HUES6 (cell line): ENCODE results near the gene CCDC107.

ENCODE experiments used
- H3K27ac ChIP-seq: 2 replicates; pipeline ENCODE4 v1.7.0; 2013; ENCODE audit warnings: low read depth, mild to moderate bottlenecking, low read length, inconsistent platforms
- H3K27me3 ChIP-seq: 2 replicates; pipeline ENCODE4 v1.6.1; 2013; ENCODE audit warnings: low read length; ENCODE audit not compliant: control insufficient read depth, insufficient read depth
- H3K36me3 ChIP-seq: 2 replicates; pipeline ENCODE4 v1.6.1; 2013; ENCODE audit warnings: low read length; ENCODE audit not compliant: control insufficient read depth, insufficient read depth
- H3K4me1 ChIP-seq: 2 replicates; pipeline ENCODE4 v1.6.1; 2013; ENCODE audit warnings: low read length; ENCODE audit not compliant: control insufficient read depth, insufficient read depth
- H3K4me3 ChIP-seq: 2 replicates; pipeline ENCODE4 v1.5.1; 2013; ENCODE audit warnings: low read depth, low read length
- H3K9ac ChIP-seq: one replicate; pipeline ENCODE4 v1.6.1; 2013; ENCODE audit warnings: mild to moderate bottlenecking, low read length
- H3K9me3 ChIP-seq: 2 replicates; pipeline ENCODE4 v1.6.1; 2013; ENCODE audit warnings: low read depth, low read length; ENCODE audit not compliant: control insufficient read depth, insufficient read depth

Gene CCDC107

GRCh38 chr9:35687306-35687705 is 29.2 kb downstream of the CCDC107 start:
- H3K36me3 ChIP-seq, result peaks cover 63% of the 10 kb centered on the region
- no peak overlapping the region for H3K4me3 ChIP-seq
- peaks cover 15% of the 10 kb centered on the region; the same call in 1 of the 2 replicates for H3K4me1 ChIP-seq
- no peaks in the 10 kb centered on the region for H3K9me3 ChIP-seq
- no peak overlapping the region for H3K9ac ChIP-seq
- H3K27me3 ChIP-seq, result no peaks in the 10 kb centered on the region
- no peak overlapping the region for H3K27ac ChIP-seq

GRCh38 chr9:35687972-35688557 is 30.0 kb downstream of the CCDC107 start:
- H3K4me3 ChIP-seq, result peak overlapping the region; percentile 91
- H3K27me3 ChIP-seq, result no peaks in the 10 kb centered on the region
- H3K4me1 ChIP-seq, result peaks cover 15% of the 10 kb centered on the region; the same call in 1 of the 2 replicates
- no peaks in the 10 kb centered on the region for H3K9me3 ChIP-seq
- peaks cover 56% of the 10 kb centered on the region for H3K36me3 ChIP-seq
- peak overlapping the region; percentile 88 for H3K9ac ChIP-seq
- H3K27ac ChIP-seq, result no peak overlapping the region

DNA sequence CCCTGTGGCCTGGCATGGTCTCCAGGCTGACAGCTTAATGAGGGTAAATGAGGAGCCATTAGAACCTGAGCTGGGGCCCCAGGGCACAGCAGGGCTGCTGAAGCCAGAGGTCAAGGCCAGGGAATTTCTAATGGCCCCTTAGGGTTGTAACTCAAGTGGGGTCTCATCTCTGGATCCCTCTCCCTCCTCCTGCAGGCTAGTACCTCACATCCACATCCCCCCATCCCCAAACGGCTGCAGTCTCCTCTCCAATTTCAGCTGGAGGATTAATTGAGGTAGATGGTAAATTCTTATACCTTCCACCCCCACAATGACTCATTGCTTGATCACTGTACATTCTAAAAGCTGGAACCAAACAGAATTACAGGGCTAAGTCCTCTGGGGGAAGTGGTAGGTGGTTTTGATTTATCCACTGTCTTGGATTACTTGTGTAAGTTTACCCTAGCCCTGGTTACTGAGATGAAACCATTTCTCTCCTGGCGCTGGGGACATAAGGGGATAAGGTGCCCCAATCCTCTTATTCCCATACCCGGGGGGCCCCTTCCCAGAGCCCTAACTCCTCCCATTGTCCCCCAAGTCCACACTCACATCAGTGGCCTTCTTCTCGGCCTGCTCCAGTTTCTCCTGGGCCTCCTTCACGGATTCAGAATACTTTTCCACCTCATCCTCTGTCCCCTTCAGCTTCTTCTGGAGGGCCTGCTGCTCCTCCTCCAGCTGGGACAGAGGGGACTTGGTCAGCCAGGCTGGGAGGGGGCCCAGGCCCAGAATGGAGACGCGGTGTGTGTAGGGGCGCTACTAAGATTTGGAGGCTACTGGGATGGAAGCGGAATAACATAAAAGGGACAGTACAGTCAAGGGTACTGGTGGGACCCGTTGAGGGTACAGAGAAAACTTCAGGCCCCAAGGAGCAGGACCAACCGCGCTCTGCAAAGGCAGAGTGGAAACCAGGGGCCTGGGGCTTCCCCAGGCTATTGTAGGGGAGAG is 30.8 kb downstream of the CCDC107 start:
- Histone ChIP-seq H3K36me3 (peaks cover 48% of the 10 kb centered on the region), H3K27ac (peak overlapping the region; percentile 78), H3K4me3 (peak overlapping the region; percentile 91), H3K27me3 (no peaks in the 10 kb centered on the region), H3K4me1 (peaks cover 15% of the 10 kb centered on the region; the same call in 1 of the 2 replicates), H3K9ac (peak overlapping the region; percentile 88), H3K9me3 (no peaks in the 10 kb centered on the region)

- peaks cover 39% of the 10 kb centered on the region for H3K36me3 ChIP-seq
- peak within 1 kb of the TSS; percentile 91 for H3K4me3 ChIP-seq
- peak within 1 kb of the TSS; percentile 88 for H3K9ac ChIP-seq
- H3K27ac ChIP-seq, result peak within 1 kb of the TSS; percentile 85
- no peaks in the 10 kb centered on the region for H3K9me3 ChIP-seq
- H3K27me3 ChIP-seq, result no peaks in the 10 kb centered on the region
- peaks cover 15% of the 10 kb centered on the region; the same call in 1 of the 2 replicates for H3K4me1 ChIP-seq
Measured at GRCh38 chr9:35689542-35690293, 31.6 kb downstream of the CCDC107 start, which contains the start of gene TPM2. TPM2 (minus strand) TSS chr9:35689925; CDS start chr9:35689817, 108 bp downstream.

GRCh38 chr9:35690294-35690613 is 32.2 kb downstream of the CCDC107 start:
- H3K9ac ChIP-seq, result peak overlapping the region; percentile 88

DNA sequence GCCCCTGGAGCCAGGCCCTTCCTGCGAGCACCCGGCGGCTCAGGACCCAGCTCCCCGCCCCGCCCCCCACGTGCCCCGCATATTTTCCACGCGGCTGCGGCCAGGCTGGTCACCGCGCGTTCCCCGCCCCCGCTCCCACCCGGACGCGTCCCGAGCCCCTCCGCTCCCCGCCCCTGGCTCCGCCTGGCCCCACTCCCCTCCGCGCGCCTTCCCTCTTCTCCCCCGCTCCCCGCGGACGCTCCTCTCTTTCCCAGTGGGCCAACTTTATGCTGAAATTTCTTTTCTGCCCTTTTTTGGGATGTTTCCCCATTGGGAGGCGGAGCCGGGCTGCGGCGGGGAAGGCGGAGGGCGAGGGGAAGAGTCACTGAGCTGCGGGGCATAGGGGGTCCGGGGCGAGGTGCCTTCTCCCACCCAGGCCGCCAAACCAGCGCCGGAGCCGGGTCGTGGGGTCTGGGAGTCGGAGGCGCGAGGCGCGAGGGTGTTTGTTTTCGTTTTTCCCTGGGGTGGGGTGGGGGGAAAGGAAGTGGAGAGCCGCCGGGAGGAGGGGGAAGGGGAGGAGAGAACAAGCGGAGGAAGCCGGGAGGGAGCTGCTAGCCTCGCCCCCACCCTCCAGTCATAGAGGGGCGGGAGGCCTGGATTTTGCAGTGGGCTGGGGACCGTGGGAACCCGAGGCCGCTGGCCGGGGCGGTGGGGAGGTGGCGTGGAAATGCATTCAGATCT is 32.7 kb downstream of the CCDC107 start:
- H3K9me3 ChIP-seq, result no peaks in the 10 kb centered on the region
- H3K27ac ChIP-seq, result peak overlapping the region; percentile 85; the same call in 1 of the 2 replicates
- peaks cover 15% of the 10 kb centered on the region; the same call in 1 of the 2 replicates for H3K4me1 ChIP-seq
- no peaks in the 10 kb centered on the region for H3K27me3 ChIP-seq
- H3K36me3 ChIP-seq, result peaks cover 29% of the 10 kb centered on the region
- H3K4me3 ChIP-seq, result peak overlapping the region; percentile 91
- peak overlapping the region; percentile 88 for H3K9ac ChIP-seq

More at GRCh38 chr9:35690294-35690613, 32.2 kb downstream of the CCDC107 start:
- H3K4me3 ChIP-seq, result peak overlapping the region; percentile 91
- H3K4me1 ChIP-seq, result peaks cover 15% of the 10 kb centered on the region; the same call in 1 of the 2 replicates
- H3K27ac ChIP-seq, result peak overlapping the region; percentile 85; the same call in 1 of the 2 replicates
- H3K36me3 ChIP-seq, result peaks cover 34% of the 10 kb centered on the region
- no peaks in the 10 kb centered on the region for H3K27me3 ChIP-seq
- H3K9me3 ChIP-seq, result no peaks in the 10 kb centered on the region

GRCh38 chr9:35691334-35691650 is 33.2 kb downstream of the CCDC107 start:
- peak overlapping the region; percentile 85; the same call in 1 of the 2 replicates for H3K27ac ChIP-seq
- H3K4me1 ChIP-seq, result peaks cover 15% of the 10 kb centered on the region; the same call in 1 of the 2 replicates
- peak overlapping the region; percentile 91 for H3K4me3 ChIP-seq
- H3K36me3 ChIP-seq, result peaks cover 31% of the 10 kb centered on the region
- H3K9me3 ChIP-seq, result no peaks in the 10 kb centered on the region
- no peaks in the 10 kb centered on the region for H3K27me3 ChIP-seq
- H3K9ac ChIP-seq, result peak overlapping the region; percentile 76

GRCh38 chr9:35691757-35692301 is 33.7 kb downstream of the CCDC107 start:
- Histone ChIP-seq H3K9ac (no peak overlapping the region), H3K4me3 (peak overlapping the region; percentile 91; the same call in 1 of the 2 replicates), H3K27ac (no peak overlapping the region)

DNA sequence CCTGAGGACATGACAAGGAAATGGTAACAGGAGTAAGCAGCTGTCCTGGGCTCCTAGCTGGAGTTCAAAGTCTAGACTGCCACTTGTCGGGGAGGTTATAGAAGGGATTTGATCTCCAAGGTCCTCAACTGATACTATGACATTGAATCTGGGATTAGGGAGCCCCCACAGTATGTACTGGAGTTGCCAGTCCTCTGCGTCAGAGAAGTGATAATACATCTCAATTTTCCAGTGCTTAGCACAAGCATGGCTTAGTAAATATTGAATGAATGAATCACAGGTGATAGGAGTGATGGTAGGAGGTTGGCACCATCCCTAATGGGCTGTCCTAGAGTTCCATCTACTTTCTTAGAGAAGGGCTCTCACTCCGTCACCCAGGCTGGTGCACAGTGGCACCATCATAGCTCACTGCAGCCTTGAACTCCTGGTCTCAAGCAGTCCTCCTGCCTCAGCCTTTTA is 37.9 kb downstream of the CCDC107 start:
- Histone ChIP-seq H3K27me3 (no peaks in the 10 kb centered on the region), H3K9ac (no peak overlapping the region), H3K9me3 (no peaks in the 10 kb centered on the region), H3K4me3 (no peak overlapping the region), H3K27ac (no peak overlapping the region), H3K4me1 (peaks cover 6% of the 10 kb centered on the region; the same call in 1 of the 2 replicates), H3K36me3 (peaks cover 50% of the 10 kb centered on the region)

More at GRCh38 chr9:35691757-35692301, 33.7 kb downstream of the CCDC107 start:
- H3K27me3 ChIP-seq, result no peaks in the 10 kb centered on the region
- peaks cover 15% of the 10 kb centered on the region; the same call in 1 of the 2 replicates for H3K4me1 ChIP-seq
- H3K36me3 ChIP-seq, result peaks cover 29% of the 10 kb centered on the region
- no peaks in the 10 kb centered on the region for H3K9me3 ChIP-seq
